Kidney epithelial cell (primary cell): ENCODE data around the gene CPED1. TPM values are rescaled to one million over a fixed set of nuclear protein-coding genes. Genes with fewer than 3 reads are reported as not detected.
"Not testable (repeated sequence)": the region's sequence is repeated elsewhere in the genome, so short reads cannot be mapped to it uniquely, and the experiment has no call there.

Experiments used
- DNase-seq: peaks from one replicate; pipeline ENCODE4 v3.0.0-alpha.2; 2010; ENCODE audit warnings: low read depth
- H3K27me3 ChIP-seq: 2 replicates; pipeline ENCODE4 v1.6.0; 2011; ENCODE audit warnings: low read length; ENCODE audit not compliant: control insufficient read depth, insufficient read depth
- H3K36me3 ChIP-seq: 2 replicates; pipeline ENCODE4 v1.5.1; 2011; ENCODE audit warnings: low read length; ENCODE audit not compliant: control insufficient read depth, insufficient read depth
- H3K4me3 ChIP-seq: 2 replicates; pipeline ENCODE4 v1.5.1; 2011; ENCODE audit warnings: low read depth, mild to moderate bottlenecking, control low read depth, low read length
- CTCF ChIP-seq: IDR thresholded peaks from 2 replicates; pipeline ENCODE4 v1.5.1; 2011; ENCODE audit warnings: mild to moderate bottlenecking, moderate library complexity, low read length, control low read depth, inconsistent platforms; ENCODE audit not compliant: insufficient read depth, poor library complexity, severe bottlenecking
- total RNA-seq: library from RNA; depleted of rRNA; stranded (reverse); fragments of >200 nt; gene quantifications from 2 replicates; pipeline ENCODE4 v1.2.3, GENCODE V29; 2015

Gene CPED1
- total RNA-seq, 1 donor from 2014 or later, result 3.2 TPM

GRCh38 chr7:121182281-121182680 lies 193.8 kb downstream of the CPED1 start:
- no peak overlapping the region for H3K4me3 ChIP-seq
- no peak for DNase-seq
- TF ChIP-seq CTCF, result no peak
- H3K27me3 ChIP-seq, result no peaks in the 10 kb centered on the region
- no peaks in the 10 kb centered on the region for H3K36me3 ChIP-seq

- Histone ChIP-seq H3K27me3 (no peaks in the 10 kb centered on the region), H3K36me3 (no peaks in the 10 kb centered on the region), H3K4me3 (no peak overlapping the region)
- DNase-seq, result no peak
- TF ChIP-seq CTCF, result no peak
Measured at GRCh38 chr7:121182902-121183301, 194.4 kb downstream of the CPED1 start.

GRCh38 chr7:121183883-121184282 lies 195.4 kb downstream of the CPED1 start:
- DNase-seq, H3K27me3 ChIP-seq, H3K36me3 ChIP-seq, H3K4me3 ChIP-seq: not testable (repeated sequence)

- TF ChIP-seq CTCF, result no peak
- no peaks in the 10 kb centered on the region for H3K36me3 ChIP-seq
- no peak overlapping the region for H3K4me3 ChIP-seq
- DNase-seq, result no peak
- H3K27me3 ChIP-seq, result no peaks in the 10 kb centered on the region
Measured at GRCh38 chr7:121186746-121187145, 198.2 kb downstream of the CPED1 start.

GRCh38 chr7:121187222-121187621 lies 198.7 kb downstream of the CPED1 start:
- DNase-seq, result no peak
- H3K36me3 ChIP-seq, result no peaks in the 10 kb centered on the region
- no peak overlapping the region for H3K4me3 ChIP-seq
- H3K27me3 ChIP-seq, result no peaks in the 10 kb centered on the region
- TF ChIP-seq CTCF, result no peak

- H3K36me3 ChIP-seq, result no peaks in the 10 kb centered on the region
- H3K27me3 ChIP-seq, result no peaks in the 10 kb centered on the region
- H3K4me3 ChIP-seq, result no peak overlapping the region
- DNase-seq, result no peak
- no peak for TF ChIP-seq CTCF
Measured at GRCh38 chr7:121187676-121188075, 199.2 kb downstream of the CPED1 start.

GRCh38 chr7:121192834-121193233 lies 204.3 kb downstream of the CPED1 start:
- Histone ChIP-seq H3K36me3 (no peaks in the 10 kb centered on the region), H3K4me3 (no peak overlapping the region), H3K27me3 (no peaks in the 10 kb centered on the region)
- DNase-seq, result no peak
- TF ChIP-seq CTCF, result no peak
